CD4-positive, CD25-positive, alpha-beta regulatory T cell (primary cell): Measurements from ENCODE around the gene NEK7. TPM values are rescaled to one million over a fixed set of nuclear protein-coding genes. Genes with fewer than 3 reads are reported as not detected.
A peak's percentile ranks its signal among the peaks of the same experiment; 100 is the strongest.

Source experiments
- ATAC-seq, 2 donors: fragments of 150-1000 bp; cut with Tn5 transposase; one replicate each; pipeline ENCODE4 v1.10.0; 2021; ENCODE audit warnings: low read depth in 2 of 2, moderate number of reproducible peaks in 2 of 2, moderate library complexity in 1 of 2
- DNase-seq, 3 donors: peaks; one replicate each; pipeline versions ENCODE4 v3.0.0 to v3.0.0-alpha.2; 2012 to 2022; ENCODE audit warnings: mixed read lengths in 1 of 3
- H3K27ac ChIP-seq: one replicate; pipeline ENCODE4 v1.7.0; 2013; ENCODE audit warnings: mild to moderate bottlenecking, low read length; ENCODE audit not compliant: insufficient read depth, poor library complexity, severe bottlenecking
- H3K27me3 ChIP-seq: one replicate; pipeline ENCODE4 v1.7.0; 2013; ENCODE audit warnings: low read length; ENCODE audit not compliant: control insufficient read depth, insufficient read depth
- H3K36me3 ChIP-seq: one replicate; pipeline ENCODE4 v1.7.0; 2013; ENCODE audit warnings: mild to moderate bottlenecking, low read length, moderate library complexity; ENCODE audit not compliant: control insufficient read depth, insufficient read depth
- H3K4me1 ChIP-seq: 2 replicates; pipeline ENCODE4 v1.7.0; 2013; ENCODE audit warnings: mild to moderate bottlenecking, low read length; ENCODE audit not compliant: insufficient read depth, control insufficient read depth, poor library complexity, severe bottlenecking
- H3K4me3 ChIP-seq: one replicate; pipeline ENCODE4 v1.7.0; 2013; ENCODE audit warnings: low read depth, mild to moderate bottlenecking, low read length, moderate library complexity
- H3K9me3 ChIP-seq, 2 experiments: 1 replicate in 1 of 2; 2 replicates in 1 of 2; pipeline ENCODE4 v1.7.0; 2013; ENCODE audit warnings: low read length in 2 of 2, mild to moderate bottlenecking in 1 of 2, moderate library complexity in 1 of 2; ENCODE audit not compliant: control insufficient read depth in 2 of 2
- H3K27ac Mint-ChIP-seq, 3 donors: one replicate each; pipeline ENCODE4 v1.8.0; 2020 to 2022; ENCODE audit warnings: mild to moderate bottlenecking in 3 of 3, mixed read lengths in 3 of 3, moderate library complexity in 2 of 3
- H3K27me3 Mint-ChIP-seq: one replicate; pipeline ENCODE4 v1.8.0; 2022; ENCODE audit warnings: mild to moderate bottlenecking, mixed read lengths
- H3K36me3 Mint-ChIP-seq: one replicate; pipeline ENCODE4 v1.8.0; 2020; ENCODE audit warnings: mixed read lengths
- H3K4me1 Mint-ChIP-seq, 4 donors: one replicate each; pipeline ENCODE4 v1.8.0; 2020 to 2022; ENCODE audit warnings: mixed read lengths in 4 of 4, mild to moderate bottlenecking in 1 of 4
- H3K4me3 Mint-ChIP-seq, 4 donors: one replicate each; pipeline ENCODE4 v1.8.0; 2020 to 2022; ENCODE audit warnings: mild to moderate bottlenecking in 4 of 4, mixed read lengths in 4 of 4, moderate library complexity in 3 of 4
- H3K9me3 Mint-ChIP-seq, 7 donors: one replicate each; pipeline ENCODE4 v1.8.0; 2020 to 2022; ENCODE audit warnings: mixed read lengths in 7 of 7, mild to moderate bottlenecking in 3 of 7, moderate library complexity in 2 of 7
- polyA plus RNA-seq, 4 donors: library from polyadenylated mRNA; unstranded; fragments of 300-500 nt; fragmentation: Illumina TruSeq; gene quantifications; one replicate each; pipeline ENCODE4 v1.2.3, GENCODE V29; 2021
- total RNA-seq: library from RNA; stranded (reverse); gene quantifications from one replicate; pipeline ENCODE4 v1.2.3, GENCODE V29; 2022

Gene NEK7
- total and polyA plus RNA-seq, 5 donors from 2014 or later: 37.7 to 61.3 (median 54.3) TPM

DNA sequence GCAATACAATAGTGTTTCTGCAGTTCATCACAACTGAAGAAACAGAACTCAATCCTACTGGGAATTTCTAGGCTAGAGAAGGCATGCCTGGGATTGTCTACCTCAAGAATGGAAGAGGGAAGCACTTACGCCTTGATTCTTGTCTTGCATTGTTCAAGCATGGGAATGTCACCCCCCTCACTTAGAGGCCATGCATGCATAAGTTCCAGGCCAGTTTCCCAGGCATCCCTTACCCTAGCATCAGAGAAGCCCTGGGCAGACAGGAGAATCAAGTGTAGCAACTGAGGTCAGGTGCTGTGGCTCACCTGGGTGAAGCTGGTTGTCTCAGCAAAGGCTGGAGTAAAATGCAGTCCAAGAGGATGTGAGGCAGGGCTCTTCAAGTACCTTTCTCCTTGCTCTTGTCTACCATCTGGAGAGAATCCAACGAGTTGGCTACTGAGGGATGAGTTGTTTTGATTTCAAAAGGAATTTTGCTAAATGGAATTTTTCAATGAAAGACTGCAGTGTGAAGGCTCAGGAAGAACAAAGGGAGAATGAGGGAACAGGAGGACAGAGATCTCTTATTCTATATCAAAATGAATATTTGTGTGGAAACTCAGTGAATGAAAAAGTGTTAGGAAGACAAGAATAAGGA, 174.3 kb downstream of the NEK7 start:
- Mint-ChIP-seq H3K27ac (no peak overlapping the region), H3K9me3 (peaks cover 0 to 5% (median 0%) of the 10 kb centered on the region in 7 donors), H3K27me3 (peaks cover 17% of the 10 kb centered on the region), H3K4me1 (no peaks in the 10 kb centered on the region), H3K4me3 (no peak overlapping the region), H3K36me3 (no peaks in the 10 kb centered on the region)
- ATAC-seq (no peak), DNase-seq (no peak)
- Histone ChIP-seq H3K4me3 (no peak overlapping the region), H3K36me3 (no peaks in the 10 kb centered on the region), H3K9me3 (no peaks in the 10 kb centered on the region), H3K27ac (no peak overlapping the region), H3K27me3 (peaks cover 6% of the 10 kb centered on the region), H3K4me1 (no peaks in the 10 kb centered on the region)

GRCh38 chr1:198333744-198334143, 176.9 kb downstream of the NEK7 start:
- no peaks in the 10 kb centered on the region for H3K4me1 ChIP-seq
- H3K4me3 Mint-ChIP-seq: no peak overlapping the region
- DNase-seq: no peak
- no peak for ATAC-seq
- no peak overlapping the region for H3K27ac ChIP-seq
- no peaks in the 10 kb centered on the region for H3K36me3 ChIP-seq
- peaks cover 21% of the 10 kb centered on the region for H3K27me3 Mint-ChIP-seq
- H3K9me3 Mint-ChIP-seq: peaks cover 0 to 8% (median 1%) of the 10 kb centered on the region in 7 donors
- peaks cover 6% of the 10 kb centered on the region for H3K27me3 ChIP-seq
- no peaks in the 10 kb centered on the region for H3K9me3 ChIP-seq
- H3K4me1 Mint-ChIP-seq: no peaks in the 10 kb centered on the region
- H3K36me3 Mint-ChIP-seq: no peaks in the 10 kb centered on the region
- no peak overlapping the region for H3K27ac Mint-ChIP-seq
- H3K4me3 ChIP-seq: no peak overlapping the region

- Mint-ChIP-seq H3K27ac (no peak overlapping the region), H3K4me3 (no peak overlapping the region), H3K9me3 (peaks cover 0 to 8% (median 3%) of the 10 kb centered on the region in 7 donors), H3K4me1 (no peaks in the 10 kb centered on the region), H3K27me3 (peaks cover 21% of the 10 kb centered on the region), H3K36me3 (no peaks in the 10 kb centered on the region)
- Histone ChIP-seq H3K27ac (no peak overlapping the region), H3K4me1 (no peaks in the 10 kb centered on the region), H3K27me3 (peaks cover 6% of the 10 kb centered on the region), H3K36me3 (no peaks in the 10 kb centered on the region), H3K9me3 (no peaks in the 10 kb centered on the region), H3K4me3 (no peak overlapping the region)
- DNase-seq (no peak), ATAC-seq (no peak)
Measured at GRCh38 chr1:198335663-198336062, 178.9 kb downstream of the NEK7 start.

- ATAC-seq: no peak
- Mint-ChIP-seq H3K9me3 (peaks cover 0 to 8% (median 3%) of the 10 kb centered on the region in 7 donors), H3K4me3 (no peak overlapping the region), H3K27me3 (peaks cover 4% of the 10 kb centered on the region), H3K36me3 (no peaks in the 10 kb centered on the region), H3K4me1 (no peaks in the 10 kb centered on the region), H3K27ac (no peak overlapping the region)
- H3K9me3 ChIP-seq: no peaks in the 10 kb centered on the region
- H3K27ac ChIP-seq: no peak overlapping the region
- no peak for DNase-seq
- H3K4me3 ChIP-seq: no peak overlapping the region
- H3K36me3 ChIP-seq: no peaks in the 10 kb centered on the region
- H3K4me1 ChIP-seq: no peaks in the 10 kb centered on the region
- peaks cover 2% of the 10 kb centered on the region for H3K27me3 ChIP-seq
Measured at GRCh38 chr1:198337886-198338285, 181.1 kb downstream of the NEK7 start.

DNA sequence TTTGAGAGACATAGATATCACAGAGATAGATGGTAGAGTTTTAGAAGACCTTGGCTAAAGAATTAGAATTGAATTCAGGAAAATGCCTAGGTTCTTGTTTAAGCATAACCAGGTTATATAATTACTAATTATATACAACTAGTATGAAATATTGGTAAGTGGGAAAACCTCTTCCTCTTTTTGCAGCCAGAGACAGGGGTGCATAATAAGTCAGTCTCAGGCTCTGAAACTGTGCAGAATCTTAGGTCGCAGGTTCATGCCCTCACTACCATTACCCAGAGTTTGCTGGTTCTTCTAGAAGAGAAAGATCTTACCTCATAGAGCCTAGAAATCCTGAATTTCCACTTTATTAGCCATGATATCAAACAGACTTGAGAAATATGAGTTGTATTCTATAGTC, 183.3 kb downstream of the NEK7 start:
- no peak for ATAC-seq
- H3K27me3 Mint-ChIP-seq: peaks cover 4% of the 10 kb centered on the region
- no peak for DNase-seq
- H3K9me3 Mint-ChIP-seq: peaks cover 0 to 8% (median 3%) of the 10 kb centered on the region in 7 donors
- no peak overlapping the region for H3K4me3 Mint-ChIP-seq
- Histone ChIP-seq H3K9me3 (no peaks in the 10 kb centered on the region), H3K27me3 (no peaks in the 10 kb centered on the region), H3K27ac (no peak overlapping the region), H3K36me3 (no peaks in the 10 kb centered on the region), H3K4me3 (no peak overlapping the region), H3K4me1 (no peaks in the 10 kb centered on the region)
- H3K4me1 Mint-ChIP-seq: peaks cover 0 to 2% (median 0%) of the 10 kb centered on the region in 4 donors
- no peaks in the 10 kb centered on the region for H3K36me3 Mint-ChIP-seq
- no peak overlapping the region for H3K27ac Mint-ChIP-seq

DNA sequence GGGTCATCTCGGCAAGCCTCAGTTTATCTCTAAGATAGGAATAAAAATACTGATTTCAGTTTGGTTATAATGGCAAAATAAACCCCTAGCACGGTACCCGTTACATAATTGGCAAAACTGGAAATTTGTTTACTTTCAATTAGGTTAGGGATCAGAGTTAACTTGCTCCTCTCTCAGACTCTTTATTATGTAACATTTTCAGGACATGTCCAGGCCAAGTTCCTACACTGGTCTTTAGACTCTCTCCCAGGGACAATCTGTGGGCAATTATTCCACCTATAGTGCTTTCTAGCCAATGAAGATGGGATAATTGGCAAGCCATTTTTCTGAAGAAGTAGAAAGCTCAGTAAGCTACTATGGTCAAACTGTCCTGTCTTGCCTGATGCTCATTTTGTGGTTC, 189.4 kb downstream of the NEK7 start:
- H3K27me3 Mint-ChIP-seq: no peaks in the 10 kb centered on the region
- no peak for DNase-seq
- no peak for ATAC-seq
- Histone ChIP-seq H3K9me3 (no peaks in the 10 kb centered on the region), H3K4me1 (no peaks in the 10 kb centered on the region), H3K27ac (no peak overlapping the region), H3K27me3 (no peaks in the 10 kb centered on the region), H3K4me3 (no peak overlapping the region), H3K36me3 (no peaks in the 10 kb centered on the region)
- peaks cover 0 to 2% (median 0%) of the 10 kb centered on the region in 4 donors for H3K4me1 Mint-ChIP-seq
- H3K36me3 Mint-ChIP-seq: no peaks in the 10 kb centered on the region
- H3K9me3 Mint-ChIP-seq: peaks cover 0 to 2% (median 0%) of the 10 kb centered on the region in 7 donors
- no peak overlapping the region for H3K4me3 Mint-ChIP-seq
- no peak overlapping the region for H3K27ac Mint-ChIP-seq

GRCh38 chr1:198350456-198350855, 193.7 kb downstream of the NEK7 start:
- Mint-ChIP-seq H3K36me3 (no peaks in the 10 kb centered on the region), H3K27ac (no peak overlapping the region), H3K27me3 (no peaks in the 10 kb centered on the region), H3K4me3 (no peak overlapping the region), H3K4me1 (peaks cover 0 to 11% (median 6%) of the 10 kb centered on the region in 4 donors), H3K9me3 (peaks cover 0 to 2% (median 0%) of the 10 kb centered on the region in 7 donors)
- DNase-seq (peak in 1 of 3 donors; percentile 8), ATAC-seq (no peak)
- H3K27me3 ChIP-seq: no peaks in the 10 kb centered on the region
- no peak overlapping the region for H3K27ac ChIP-seq
- H3K9me3 ChIP-seq: no peaks in the 10 kb centered on the region
- H3K4me3 ChIP-seq: no peak overlapping the region
- no peaks in the 10 kb centered on the region for H3K36me3 ChIP-seq
- H3K4me1 ChIP-seq: no peaks in the 10 kb centered on the region
